GM19452 (cell line): ENCODE results near the gene SPAG6.
"Not testable (repeated sequence)": the region's sequence is repeated elsewhere in the genome, so short reads cannot be mapped to it uniquely, and the experiment has no call there.

Experiments
- ATAC-seq: cut with Tn5 transposase; IDR thresholded peaks from one replicate; pipeline ENCODE4 v1.9.1; 2021; ENCODE audit not compliant: unreplicated experiment

Gene SPAG6

GRCh38 chr10:22341190-22341925, 3.9 kb upstream of the SPAG6 start:
- peak; percentile 15 for ATAC-seq

- ATAC-seq: no peak
These were observed 3.4 kb upstream of the SPAG6 start for GRCh38 chr10:22341926-22342196.

- no peak for ATAC-seq
These were observed 2.9 kb upstream of the SPAG6 start for GRCh38 chr10:22342421-22342820.

DNA sequence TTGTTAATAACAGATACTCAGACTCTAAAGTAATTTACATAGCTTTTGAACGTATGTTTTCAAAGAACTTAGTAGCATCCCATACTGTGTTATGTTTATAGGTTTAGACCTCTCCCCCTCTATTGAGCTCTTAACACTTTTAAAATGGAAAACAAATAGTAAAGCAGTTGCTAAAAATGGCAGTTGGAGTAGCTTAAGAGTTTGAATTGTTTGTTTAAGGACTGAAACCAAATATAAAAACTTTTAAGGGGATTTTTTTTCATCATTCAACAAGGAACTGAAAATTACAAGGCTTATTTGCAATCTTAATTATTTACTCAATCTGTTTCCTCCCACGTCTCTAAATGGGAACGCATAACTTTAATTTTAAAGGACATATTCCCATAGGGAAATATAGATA, 1.6 kb upstream of the SPAG6 start:
- no peak for ATAC-seq

DNA sequence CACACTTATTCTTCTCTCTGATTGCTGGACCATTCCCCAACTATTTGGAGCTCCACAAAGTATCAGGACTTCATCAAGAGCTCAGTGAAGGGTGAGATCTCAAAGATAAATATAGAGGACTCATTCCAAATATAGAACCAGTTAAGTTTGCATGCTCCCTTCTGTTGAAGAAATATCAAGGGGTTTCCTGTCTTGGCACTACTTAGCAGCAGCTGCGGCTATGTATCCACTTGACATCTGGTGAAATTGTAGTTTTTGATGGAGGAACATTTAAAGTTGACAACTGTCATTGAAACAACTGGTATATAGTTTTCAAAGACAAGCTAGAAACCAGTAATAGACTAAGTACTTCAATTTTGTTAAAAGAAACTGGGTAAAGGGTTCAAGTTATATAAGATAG, 1.0 kb upstream of the SPAG6 start:
- ATAC-seq: no peak

- no peak for ATAC-seq
These were observed 455 bp upstream of the SPAG6 start for GRCh38 chr10:22344781-22345300.

DNA sequence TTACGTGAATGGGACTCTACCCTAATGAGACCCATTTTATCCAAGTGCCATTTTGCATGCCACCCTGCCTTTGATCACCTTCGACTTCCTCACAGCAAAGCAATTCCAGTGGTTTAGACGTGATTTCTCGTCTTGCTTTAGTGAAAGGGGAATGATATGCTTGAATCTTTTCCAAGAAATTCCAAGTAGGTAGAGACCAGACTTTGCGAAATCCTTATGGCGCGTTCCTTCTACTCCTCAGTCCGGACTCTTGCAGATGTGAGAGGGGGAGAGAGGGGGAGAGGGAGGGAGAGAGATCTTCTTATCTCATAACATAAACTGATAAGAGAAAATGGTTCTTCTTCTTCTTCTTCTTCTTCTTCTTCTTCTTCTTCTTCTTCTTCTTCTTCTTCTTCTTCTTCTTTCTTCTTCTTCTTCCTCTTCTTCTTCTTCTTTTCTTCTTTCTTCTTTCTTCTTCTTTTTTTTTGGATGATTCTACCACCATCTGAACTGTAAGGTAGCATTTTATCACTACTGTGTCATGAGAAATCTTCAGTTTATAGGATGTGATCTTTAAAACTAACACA, 883 bp downstream of the SPAG6 start:
- no peak for ATAC-seq

DNA sequence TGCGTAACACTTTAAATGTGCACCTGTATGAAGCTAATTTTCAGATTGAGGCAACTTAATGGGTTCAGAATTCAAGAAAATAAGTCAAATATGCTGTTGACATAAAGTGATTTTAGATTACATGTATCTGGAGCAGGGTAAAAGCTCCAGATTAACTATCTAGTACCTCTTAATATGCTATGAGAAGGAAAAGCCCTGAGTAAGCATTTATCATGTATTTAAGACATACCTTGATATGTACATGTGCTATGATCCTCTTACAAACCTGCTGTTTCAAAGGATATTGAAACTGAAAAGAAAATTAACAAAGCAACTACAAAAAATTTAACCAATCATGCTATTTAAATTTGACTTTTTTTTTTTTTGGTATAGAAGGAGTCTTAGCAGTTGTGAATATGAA, 4.5 kb downstream of the SPAG6 start:
- ATAC-seq: no peak

DNA sequence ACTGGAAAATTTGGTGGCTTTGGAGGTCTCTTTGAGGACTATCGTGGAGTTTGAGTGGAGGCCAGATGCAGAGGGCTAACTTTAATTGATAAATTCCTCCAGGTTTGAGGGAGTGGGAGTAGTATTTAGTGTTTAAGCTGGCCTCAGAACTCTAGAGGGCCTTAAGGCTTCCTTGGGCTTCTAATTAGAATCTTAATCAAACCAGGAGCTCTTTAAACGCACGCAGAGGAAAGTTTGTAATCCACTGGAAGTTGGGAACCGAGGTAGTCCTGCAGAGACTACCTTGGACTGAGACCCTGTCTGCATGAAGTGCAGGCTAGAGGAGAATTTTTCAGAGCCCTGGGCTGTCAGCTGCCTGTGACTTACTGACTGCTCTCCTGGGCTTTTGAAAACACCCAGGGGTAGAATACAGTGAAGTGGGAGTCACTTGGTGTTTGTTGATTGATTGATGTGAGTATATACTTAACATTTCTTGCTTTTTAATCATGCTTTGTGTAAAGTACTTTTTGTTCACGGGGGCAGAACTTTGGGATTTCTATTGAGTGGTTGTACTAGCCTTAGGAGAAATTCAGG, 5.9 kb downstream of the SPAG6 start:
- no peak for ATAC-seq

- no peak for ATAC-seq
These were observed 11.1 kb downstream of the SPAG6 start for GRCh38 chr10:22356324-22356873.

DNA sequence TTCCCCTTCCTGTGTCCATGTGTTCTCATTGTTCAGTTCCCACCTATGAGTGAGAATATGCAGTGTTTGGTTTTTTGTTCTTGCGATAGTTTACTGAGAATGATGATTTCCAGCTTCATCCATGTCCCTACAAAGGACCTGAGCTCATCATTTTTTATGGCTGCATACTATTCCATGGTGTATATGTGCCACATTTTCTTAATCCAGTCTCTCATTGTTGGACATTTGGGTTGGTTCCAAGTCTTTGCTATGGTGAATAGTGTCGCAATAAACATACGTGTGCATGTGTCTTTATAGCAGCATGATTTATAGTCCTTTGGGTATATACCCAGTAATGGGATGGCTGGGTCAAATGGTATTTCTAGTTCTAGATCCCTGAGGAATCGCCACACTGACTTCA, 12.5 kb downstream of the SPAG6 start:
- ATAC-seq: not testable (repeated sequence)

DNA sequence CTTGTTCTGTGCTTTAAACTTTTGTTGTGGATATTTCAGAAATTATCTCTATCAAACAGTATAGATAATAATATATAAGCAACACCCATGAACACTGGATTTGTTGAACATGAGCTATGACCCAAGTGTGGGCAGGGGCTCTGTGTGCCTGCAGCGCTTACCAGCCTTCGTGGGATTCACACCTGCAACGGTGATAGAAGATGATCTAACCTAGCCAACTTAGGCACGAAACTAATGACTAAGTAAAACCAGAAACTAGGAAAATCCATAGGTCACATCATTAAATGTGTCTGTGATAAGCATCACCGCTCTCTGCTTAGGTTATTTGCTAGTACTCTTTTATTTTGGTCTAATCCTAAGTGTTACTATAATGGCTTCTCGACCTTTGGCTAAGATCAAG, 18.0 kb downstream of the SPAG6 start:
- ATAC-seq: no peak

DNA sequence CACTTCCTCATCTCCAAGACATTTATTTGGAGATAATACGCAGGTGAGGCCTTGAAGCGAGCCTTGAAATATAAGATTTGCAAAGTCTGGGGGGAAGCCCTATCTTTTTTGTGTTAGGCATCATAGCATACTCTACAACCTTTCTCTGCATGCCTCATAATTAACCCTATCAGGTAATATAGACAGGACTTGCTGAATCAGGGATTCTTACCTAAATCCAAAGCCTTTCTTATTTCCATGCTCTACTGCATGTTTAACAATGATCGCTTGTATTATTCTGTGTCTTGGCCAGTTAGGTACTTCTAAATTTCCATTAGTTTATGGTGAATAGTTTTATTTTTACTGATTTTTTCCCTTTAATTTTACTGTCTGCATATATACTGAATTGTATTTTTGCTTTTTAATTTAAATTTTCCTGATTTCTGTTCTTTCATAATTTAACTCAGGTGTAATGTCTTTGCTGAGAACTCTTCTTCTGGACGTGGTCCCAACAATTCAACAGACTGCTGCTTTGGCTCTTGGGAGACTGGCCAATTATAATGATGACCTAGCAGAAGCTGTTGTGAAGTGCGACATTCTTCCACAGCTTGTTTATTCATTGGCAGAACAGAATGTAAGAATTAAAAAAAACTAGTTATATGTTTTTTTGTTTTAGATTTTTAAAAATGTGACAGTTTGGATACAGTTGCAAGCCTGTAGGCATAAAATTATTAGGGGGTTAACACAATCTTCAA, 19.3 kb downstream of the SPAG6 start:
- ATAC-seq: no peak

- ATAC-seq: peak; percentile 52
These were observed 19.9 kb downstream of the SPAG6 start for GRCh38 chr10:22365233-22365632.

DNA sequence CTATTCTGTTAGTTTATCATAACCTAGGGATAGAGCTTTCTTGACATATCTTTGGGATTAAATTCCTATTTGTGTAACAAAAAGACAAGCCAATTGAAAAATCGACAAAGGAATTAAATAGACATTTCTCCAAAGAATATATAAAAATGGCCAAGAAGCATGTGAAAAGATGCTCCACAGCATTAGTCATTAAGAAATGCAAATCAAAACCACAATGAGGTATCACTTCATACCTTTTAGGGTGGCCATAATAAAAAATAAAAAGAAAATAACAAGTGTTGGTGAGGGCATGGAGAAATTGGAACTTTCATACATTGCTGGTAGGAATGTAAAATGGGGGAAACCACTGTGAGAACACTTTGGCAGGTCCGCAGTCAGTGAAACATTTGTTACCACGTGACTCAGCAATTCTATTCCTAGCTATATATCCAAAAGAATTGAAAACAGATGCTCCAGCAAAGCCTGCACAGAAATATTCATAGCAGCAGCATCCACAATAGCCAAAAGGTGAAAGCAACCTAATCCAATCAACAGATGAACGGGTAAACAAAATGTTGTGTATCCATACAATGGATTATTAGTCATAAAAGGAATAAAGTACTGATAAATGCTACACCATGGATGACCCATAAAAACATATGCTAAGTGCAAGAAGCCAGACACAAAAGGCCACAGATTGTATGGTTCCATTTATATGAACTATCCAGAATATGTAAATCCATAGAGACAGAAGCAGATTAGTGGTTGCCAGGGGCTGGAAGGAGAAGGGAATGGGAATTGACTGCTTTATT, 20.5 kb downstream of the SPAG6 start:
- ATAC-seq: no peak

- no peak for ATAC-seq
These were observed 21.1 kb downstream of the SPAG6 start for GRCh38 chr10:22366435-22366703.

- no peak for ATAC-seq
These were observed 21.5 kb downstream of the SPAG6 start for GRCh38 chr10:22366771-22367170.

- no peak for ATAC-seq
These were observed 22.2 kb downstream of the SPAG6 start for GRCh38 chr10:22367471-22367870.

GRCh38 chr10:22368402-22368801, 23.1 kb downstream of the SPAG6 start:
- no peak for ATAC-seq

GRCh38 chr10:22368981-22369380, 23.7 kb downstream of the SPAG6 start:
- no peak for ATAC-seq

GRCh38 chr10:22369434-22370072, 24.3 kb downstream of the SPAG6 start:
- peak; percentile 49 for ATAC-seq
